B cell (primary cell): ENCODE data around the gene NTRK2.

Experiments
- EZH2 ChIP-seq: IDR thresholded peaks from 2 replicates; pipeline ENCODE4 v1.6.1; 2012; ENCODE audit warnings: borderline replicate concordance, low read depth, mild to moderate bottlenecking, moderate library complexity, low read length; ENCODE audit not compliant: insufficient read depth, poor library complexity, severe bottlenecking
- TF ChIP-seq, protein P1 (sequence below): fragments of 200-600 bp; IDR thresholded peaks from one replicate; pipeline ENCODE4 v1.8.0; 2022; ENCODE audit warnings: antibody characterized with exemption, mild to moderate bottlenecking

DNA sequence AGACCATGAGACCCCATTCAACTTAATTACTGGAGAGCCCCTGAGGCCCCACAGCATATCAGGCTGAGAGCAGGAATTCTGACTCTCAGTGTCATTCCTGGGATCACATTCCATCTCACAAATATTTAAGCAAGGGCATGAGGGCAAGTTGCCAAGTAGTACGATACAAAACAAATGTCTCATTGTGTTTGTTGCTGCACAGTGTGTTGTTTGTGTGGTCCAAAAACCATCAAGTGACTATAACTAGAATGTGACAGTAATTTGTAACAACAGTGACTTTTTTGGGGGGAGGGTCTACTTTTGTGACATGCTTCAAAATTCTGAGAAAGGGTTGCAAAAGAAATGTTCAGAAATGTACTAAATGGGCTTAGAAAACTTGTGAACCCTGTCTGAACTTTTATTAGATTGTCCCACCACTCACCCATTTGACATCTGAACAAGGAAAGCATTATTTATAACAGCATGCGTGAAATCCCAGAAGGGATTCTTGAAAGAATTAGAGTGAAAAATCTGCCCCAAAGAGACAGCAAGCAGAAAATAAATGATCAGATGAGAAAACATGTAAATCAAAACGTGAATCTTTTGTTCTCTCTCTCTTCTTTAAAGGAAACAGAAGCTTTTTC, 347.0 kb downstream of the NTRK2 start:
- TF ChIP-seq, protein P1, sequence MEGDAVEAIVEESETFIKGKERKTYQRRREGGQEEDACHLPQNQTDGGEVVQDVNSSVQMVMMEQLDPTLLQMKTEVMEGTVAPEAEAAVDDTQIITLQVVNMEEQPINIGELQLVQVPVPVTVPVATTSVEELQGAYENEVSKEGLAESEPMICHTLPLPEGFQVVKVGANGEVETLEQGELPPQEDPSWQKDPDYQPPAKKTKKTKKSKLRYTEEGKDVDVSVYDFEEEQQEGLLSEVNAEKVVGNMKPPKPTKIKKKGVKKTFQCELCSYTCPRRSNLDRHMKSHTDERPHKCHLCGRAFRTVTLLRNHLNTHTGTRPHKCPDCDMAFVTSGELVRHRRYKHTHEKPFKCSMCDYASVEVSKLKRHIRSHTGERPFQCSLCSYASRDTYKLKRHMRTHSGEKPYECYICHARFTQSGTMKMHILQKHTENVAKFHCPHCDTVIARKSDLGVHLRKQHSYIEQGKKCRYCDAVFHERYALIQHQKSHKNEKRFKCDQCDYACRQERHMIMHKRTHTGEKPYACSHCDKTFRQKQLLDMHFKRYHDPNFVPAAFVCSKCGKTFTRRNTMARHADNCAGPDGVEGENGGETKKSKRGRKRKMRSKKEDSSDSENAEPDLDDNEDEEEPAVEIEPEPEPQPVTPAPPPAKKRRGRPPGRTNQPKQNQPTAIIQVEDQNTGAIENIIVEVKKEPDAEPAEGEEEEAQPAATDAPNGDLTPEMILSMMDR = no peak
- no peak for TF ChIP-seq EZH2
